ENCODE results near the gene SLC9A9.

The SLC9A9 gene

DNA sequence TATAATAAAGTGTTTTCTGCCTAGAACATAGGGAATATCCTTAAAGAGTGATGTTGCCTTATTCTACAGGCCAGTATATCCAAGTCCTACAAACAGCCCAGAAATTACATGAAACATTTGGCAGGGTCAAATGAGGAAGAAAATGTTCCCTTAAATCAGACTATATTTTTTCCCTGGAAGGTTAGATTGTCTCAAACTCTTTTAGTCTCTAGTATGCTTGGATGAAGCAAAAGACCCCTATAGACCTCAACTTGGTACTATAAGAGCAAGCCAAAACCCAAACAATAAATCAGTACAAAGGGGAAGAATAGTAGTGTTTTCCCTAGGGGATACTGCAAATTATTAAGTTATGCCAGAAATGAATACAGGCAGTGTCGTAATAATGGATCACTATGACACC is 310.2 kb downstream of the SLC9A9 start:
- no peak overlapping the region for H2AFZ ChIP-seq (ENCODE audit: low read length)
- no peak overlapping the region for H3K4me2 ChIP-seq (ENCODE audit: low read depth, low read length)
- no peak for DNase-seq
- peaks cover 17% of the 10 kb centered on the region; the same call in 1 of the 2 replicates for H3K27me3 ChIP-seq (replicated peaks; ENCODE audit: insufficient read depth, low read length)
- no peaks in the 10 kb centered on the region for H3K79me2 ChIP-seq (ENCODE audit: low read length)
- no peaks in the 10 kb centered on the region for H3K9me3 ChIP-seq (replicated peaks; ENCODE audit: insufficient read depth, low read length)
- H3F3A ChIP-seq (ENCODE audit: insufficient read depth, low read length), result peaks cover 17% of the 10 kb centered on the region
- H3K9ac ChIP-seq (ENCODE audit: low read length), result no peak overlapping the region
- H3K9me2 ChIP-seq (replicated peaks; ENCODE audit: insufficient read depth, low read length), result no peaks in the 10 kb centered on the region
- H3K4me1 ChIP-seq (ENCODE audit: low read length), result peaks cover 21% of the 10 kb centered on the region
- H3K4me3 ChIP-seq (ENCODE audit: low read length), result no peak overlapping the region
- no peaks in the 10 kb centered on the region for H3K36me3 ChIP-seq (replicated peaks; ENCODE audit: insufficient read depth, low read length)
- H3K27ac ChIP-seq (ENCODE audit: low read length), result no peak overlapping the region
- peaks cover 10% of the 10 kb centered on the region; the same call in 1 of the 2 replicates for H4K20me1 ChIP-seq (ENCODE audit: insufficient read depth, low read length)
- TF ChIP-seq EZH2 (optimal IDR thresholded peaks at IDR 0.05; ENCODE audit: low read depth, low read length) (no peak), EZH2phosphoT487 (IDR thresholded peaks at IDR 0.05; ENCODE audit: low read length) (no peak), CTCF (IDR thresholded peaks at IDR 0.05; ENCODE audit: low read length) (no peak)

- H3K4me2 ChIP-seq (ENCODE audit: low read depth, low read length), result peak overlapping the region; percentile 59; the same call in 1 of the 2 replicates
- H3K4me3 ChIP-seq (ENCODE audit: low read length), result no peak overlapping the region
- H3K9me2 ChIP-seq (replicated peaks; ENCODE audit: insufficient read depth, low read length), result no peaks in the 10 kb centered on the region
- H3K4me1 ChIP-seq (ENCODE audit: low read length), result peaks cover 21% of the 10 kb centered on the region
- H3K27me3 ChIP-seq (replicated peaks; ENCODE audit: insufficient read depth, low read length), result peaks cover 17% of the 10 kb centered on the region; the same call in 1 of the 2 replicates
- no peaks in the 10 kb centered on the region for H3K79me2 ChIP-seq (ENCODE audit: low read length)
- no peaks in the 10 kb centered on the region for H3K9me3 ChIP-seq (replicated peaks; ENCODE audit: insufficient read depth, low read length)
- H3F3A ChIP-seq (ENCODE audit: insufficient read depth, low read length), result peaks cover 17% of the 10 kb centered on the region
- H3K9ac ChIP-seq (ENCODE audit: low read length), result no peak overlapping the region
- peaks cover 10% of the 10 kb centered on the region; the same call in 1 of the 2 replicates for H4K20me1 ChIP-seq (ENCODE audit: insufficient read depth, low read length)
- H3K36me3 ChIP-seq (replicated peaks; ENCODE audit: insufficient read depth, low read length), result no peaks in the 10 kb centered on the region
- no peak overlapping the region for H3K27ac ChIP-seq (ENCODE audit: low read length)
- TF ChIP-seq EZH2 (optimal IDR thresholded peaks at IDR 0.05; ENCODE audit: low read depth, low read length), result no peak
- no peak for TF ChIP-seq CTCF (IDR thresholded peaks at IDR 0.05; ENCODE audit: low read length)
- no peak for TF ChIP-seq EZH2phosphoT487 (IDR thresholded peaks at IDR 0.05; ENCODE audit: low read length)
- H2AFZ ChIP-seq (ENCODE audit: low read length), result no peak overlapping the region
- DNase-seq, result peak; percentile 40
Observed at GRCh38 chr3:143536817-143537535, 311.3 kb downstream of the SLC9A9 start.

DNA sequence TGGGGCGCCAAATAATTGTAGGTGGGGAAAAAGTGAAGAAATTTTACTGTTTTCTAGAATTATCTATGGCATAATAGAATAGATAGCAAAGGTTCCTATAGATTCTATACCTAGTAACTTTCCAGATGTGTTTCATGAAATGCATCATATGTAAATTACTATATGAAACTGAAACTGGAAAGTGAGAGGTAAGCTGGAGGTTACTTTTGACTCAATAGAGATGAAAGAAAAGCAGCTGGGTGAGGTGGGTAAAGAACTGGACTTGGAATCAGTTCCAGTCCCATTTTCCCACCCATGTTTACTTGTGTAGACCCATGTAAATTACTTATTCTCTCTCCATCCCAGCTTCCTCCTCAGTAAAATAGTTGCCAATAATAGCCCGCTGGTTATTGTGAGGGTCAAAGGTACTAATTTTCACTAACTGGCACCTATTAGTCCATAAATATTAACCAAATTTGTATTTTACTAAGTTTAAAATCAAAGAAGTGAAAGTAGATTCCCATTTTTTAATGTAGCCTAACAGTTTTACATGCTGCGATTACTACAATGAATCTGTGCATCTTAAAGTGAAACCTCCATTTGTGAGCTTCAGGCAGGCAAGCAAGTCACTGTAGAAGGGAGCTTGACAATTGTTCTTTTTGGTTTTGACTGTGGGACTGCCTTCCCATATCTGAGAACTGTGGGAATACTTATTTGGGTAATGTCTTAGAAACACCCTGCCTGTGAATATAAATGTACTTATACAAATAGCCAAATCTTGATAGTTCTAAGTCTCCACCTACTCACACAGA is 312.1 kb downstream of the SLC9A9 start:
- Histone ChIP-seq H4K20me1 (ENCODE audit: insufficient read depth, low read length) (peaks cover 10% of the 10 kb centered on the region; the same call in 1 of the 2 replicates), H3K27me3 (replicated peaks; ENCODE audit: insufficient read depth, low read length) (peaks cover 17% of the 10 kb centered on the region; the same call in 1 of the 2 replicates), H2AFZ (ENCODE audit: low read length) (no peak overlapping the region), H3K9ac (ENCODE audit: low read length) (peak overlapping the region; percentile 13; the same call in 1 of the 2 replicates), H3K36me3 (replicated peaks; ENCODE audit: insufficient read depth, low read length) (no peaks in the 10 kb centered on the region), H3K9me3 (replicated peaks; ENCODE audit: insufficient read depth, low read length) (no peaks in the 10 kb centered on the region), H3K27ac (ENCODE audit: low read length) (no peak overlapping the region), H3K4me1 (ENCODE audit: low read length) (peaks cover 21% of the 10 kb centered on the region), H3K9me2 (replicated peaks; ENCODE audit: insufficient read depth, low read length) (no peaks in the 10 kb centered on the region), H3K4me3 (ENCODE audit: low read length) (no peak overlapping the region), H3F3A (ENCODE audit: insufficient read depth, low read length) (peaks cover 17% of the 10 kb centered on the region), H3K4me2 (ENCODE audit: low read depth, low read length) (peak overlapping the region; percentile 59), H3K79me2 (ENCODE audit: low read length) (no peaks in the 10 kb centered on the region)
- TF ChIP-seq CTCF (IDR thresholded peaks at IDR 0.05; ENCODE audit: low read length), result no peak
- TF ChIP-seq EZH2 (optimal IDR thresholded peaks at IDR 0.05; ENCODE audit: low read depth, low read length), result no peak
- TF ChIP-seq EZH2phosphoT487 (IDR thresholded peaks at IDR 0.05; ENCODE audit: low read length), result no peak
- peak; percentile 88 for DNase-seq
